Measurements from ENCODE around the gene PLXNA4. TPM values are rescaled to one million over a fixed set of nuclear protein-coding genes. Genes with fewer than 3 reads are reported as not detected.

Gene PLXNA4
- total and polyA plus RNA-seq, 2 donors (not counting 1 experiment from before 2014, with no cell fraction given), result not detected

DNA sequence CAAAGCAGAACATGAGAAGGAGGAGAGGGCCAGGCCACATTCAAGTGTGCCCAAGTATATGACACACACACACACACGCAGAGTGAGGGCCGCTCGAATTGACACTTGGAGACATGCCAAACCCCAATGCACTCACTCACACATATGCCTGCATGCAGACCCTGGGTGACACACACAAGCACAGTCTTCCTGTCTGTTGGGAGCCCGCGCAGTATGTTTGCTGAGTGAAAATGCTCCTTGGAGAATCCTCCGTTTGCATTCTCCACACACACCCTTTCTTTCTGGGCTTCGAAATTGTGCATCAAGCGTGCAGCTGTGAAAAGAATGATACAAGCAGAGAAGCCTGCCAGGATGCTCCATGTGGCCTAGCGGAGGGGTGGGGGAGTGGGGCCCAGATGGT is 120.9 kb downstream of the PLXNA4 start:
- 20% methylated on average over 5 of the region's 9 CpGs for WGBS (ENCODE audit: insufficient coverage)
- CTCF ChIA-PET, result no interaction called here
- Histone ChIP-seq H3K4me2 (replicated peaks; ENCODE audit: low read depth, low read length, poor library complexity, severe bottlenecking) (no peak overlapping the region), H3K4me1 (ENCODE audit: control insufficient read depth in 2 of 2, insufficient read depth in 2 of 2, low read length in 2 of 2) (no peaks in the 10 kb centered on the region), H3K27me3 (replicated peaks in 1 of 4; ENCODE audit: control extremely low read depth in 1 of 4, control insufficient read depth in 3 of 4, insufficient read depth in 4 of 4, low read length in 3 of 4) (no peaks in the 10 kb centered on the region), H4K20me1 (ENCODE audit: control insufficient read depth, insufficient read depth, low read length, poor library complexity, severe bottlenecking) (no peaks in the 10 kb centered on the region), H3K9me3 (ENCODE audit: control extremely low read depth in 1 of 3, control insufficient read depth in 2 of 3, insufficient read depth in 1 of 3, low read length in 2 of 3) (no peaks in the 10 kb centered on the region), H3K36me3 (replicated peaks in 1 of 2; ENCODE audit: control extremely low read depth in 1 of 2, control insufficient read depth in 1 of 2, extremely low read depth in 1 of 2, insufficient read depth in 2 of 2, low read length in 1 of 2) (no peaks in the 10 kb centered on the region), H3K4me3 (ENCODE audit: control extremely low read depth in 1 of 5, extremely low read depth in 1 of 5, insufficient read depth in 1 of 5, low read depth in 2 of 5, low read length in 4 of 5) (no peak overlapping the region), H3K79me2 (ENCODE audit: control insufficient read depth, insufficient read depth, low read length) (no peaks in the 10 kb centered on the region), H3K9ac (ENCODE audit: low read length) (no peak overlapping the region), H3K27ac (ENCODE audit: low read length in 2 of 2) (no peak overlapping the region), H2AFZ (ENCODE audit: insufficient read depth, low read depth, low read length, poor library complexity, severe bottlenecking) (no peak overlapping the region)
- POLR2A ChIA-PET, result no interaction called here
- Mint-ChIP-seq H3K4me3 (no peak overlapping the region), H3K27me3 (peaks cover 20% of the 10 kb centered on the region), H3K27ac (no peak overlapping the region), H3K9me3 (ENCODE audit: insufficient read depth) (no peaks in the 10 kb centered on the region), H3K4me1 (no peaks in the 10 kb centered on the region)
- DNase-seq (no peak), ATAC-seq (ENCODE audit: low read depth) (no peak)
- TF ChIP-seq CTCF (IDR thresholded peaks at IDR 0.05) (no peak), EZH2 (IDR thresholded peaks at IDR 0.05; ENCODE audit: borderline replicate concordance, insufficient read depth, low read depth, low read length, poor library complexity, severe bottlenecking) (no peak)
- intact Hi-C loops (cut with micrococcal nuclease), result no loop called here

GRCh38 chr7:132453826-132454225 is 122.4 kb downstream of the PLXNA4 start:
- Mint-ChIP-seq H3K9me3 (ENCODE audit: insufficient read depth) (no peaks in the 10 kb centered on the region), H3K4me3 (no peak overlapping the region), H3K27me3 (peaks cover 14% of the 10 kb centered on the region), H3K4me1 (no peaks in the 10 kb centered on the region), H3K27ac (no peak overlapping the region)
- no peaks in the 10 kb centered on the region for H3K36me3 ChIP-seq (replicated peaks in 1 of 2; ENCODE audit: control extremely low read depth in 1 of 2, control insufficient read depth in 1 of 2, extremely low read depth in 1 of 2, insufficient read depth in 2 of 2, low read length in 1 of 2)
- H3K4me3 ChIP-seq (ENCODE audit: control extremely low read depth in 1 of 5, extremely low read depth in 1 of 5, insufficient read depth in 1 of 5, low read depth in 2 of 5, low read length in 4 of 5), result no peak overlapping the region
- ChIA-PET POLR2A (no interaction called here), CTCF (no interaction called here)
- DNase-seq, result no peak
- no peaks in the 10 kb centered on the region for H3K4me1 ChIP-seq (ENCODE audit: control insufficient read depth in 2 of 2, insufficient read depth in 2 of 2, low read length in 2 of 2)
- TF ChIP-seq CTCF (IDR thresholded peaks at IDR 0.05) (no peak), EZH2 (IDR thresholded peaks at IDR 0.05; ENCODE audit: borderline replicate concordance, insufficient read depth, low read depth, low read length, poor library complexity, severe bottlenecking) (no peak)
- H3K4me2 ChIP-seq (replicated peaks; ENCODE audit: low read depth, low read length, poor library complexity, severe bottlenecking), result no peak overlapping the region
- no peak overlapping the region for H2AFZ ChIP-seq (ENCODE audit: insufficient read depth, low read depth, low read length, poor library complexity, severe bottlenecking)
- WGBS (ENCODE audit: insufficient coverage), result no CpG with 5 or more reads among the region's 3 CpGs
- no peaks in the 10 kb centered on the region for H3K27me3 ChIP-seq (replicated peaks in 1 of 4; ENCODE audit: control extremely low read depth in 1 of 4, control insufficient read depth in 3 of 4, insufficient read depth in 4 of 4, low read length in 3 of 4)
- no peak overlapping the region for H3K27ac ChIP-seq (ENCODE audit: low read length in 2 of 2)
- H3K9ac ChIP-seq (ENCODE audit: low read length), result no peak overlapping the region
- intact Hi-C loops (cut with micrococcal nuclease), result no loop called here
- H4K20me1 ChIP-seq (ENCODE audit: control insufficient read depth, insufficient read depth, low read length, poor library complexity, severe bottlenecking), result no peaks in the 10 kb centered on the region
- no peak for ATAC-seq (ENCODE audit: low read depth)
- H3K9me3 ChIP-seq (ENCODE audit: control extremely low read depth in 1 of 3, control insufficient read depth in 2 of 3, insufficient read depth in 1 of 3, low read length in 2 of 3), result no peaks in the 10 kb centered on the region
- H3K79me2 ChIP-seq (ENCODE audit: control insufficient read depth, insufficient read depth, low read length), result no peaks in the 10 kb centered on the region

All from B cell (primary cell).